ENCODE results near the gene THRAP3. TPM values are rescaled to one million over a fixed set of nuclear protein-coding genes. Genes with fewer than 3 reads are reported as not detected.
A peak's percentile ranks its signal among the peaks of the same experiment; 100 is the strongest.

The THRAP3 gene
- total and polyA plus RNA-seq, 2 experiments from 2014 or later = 61.5 to 95.2 TPM

DNA sequence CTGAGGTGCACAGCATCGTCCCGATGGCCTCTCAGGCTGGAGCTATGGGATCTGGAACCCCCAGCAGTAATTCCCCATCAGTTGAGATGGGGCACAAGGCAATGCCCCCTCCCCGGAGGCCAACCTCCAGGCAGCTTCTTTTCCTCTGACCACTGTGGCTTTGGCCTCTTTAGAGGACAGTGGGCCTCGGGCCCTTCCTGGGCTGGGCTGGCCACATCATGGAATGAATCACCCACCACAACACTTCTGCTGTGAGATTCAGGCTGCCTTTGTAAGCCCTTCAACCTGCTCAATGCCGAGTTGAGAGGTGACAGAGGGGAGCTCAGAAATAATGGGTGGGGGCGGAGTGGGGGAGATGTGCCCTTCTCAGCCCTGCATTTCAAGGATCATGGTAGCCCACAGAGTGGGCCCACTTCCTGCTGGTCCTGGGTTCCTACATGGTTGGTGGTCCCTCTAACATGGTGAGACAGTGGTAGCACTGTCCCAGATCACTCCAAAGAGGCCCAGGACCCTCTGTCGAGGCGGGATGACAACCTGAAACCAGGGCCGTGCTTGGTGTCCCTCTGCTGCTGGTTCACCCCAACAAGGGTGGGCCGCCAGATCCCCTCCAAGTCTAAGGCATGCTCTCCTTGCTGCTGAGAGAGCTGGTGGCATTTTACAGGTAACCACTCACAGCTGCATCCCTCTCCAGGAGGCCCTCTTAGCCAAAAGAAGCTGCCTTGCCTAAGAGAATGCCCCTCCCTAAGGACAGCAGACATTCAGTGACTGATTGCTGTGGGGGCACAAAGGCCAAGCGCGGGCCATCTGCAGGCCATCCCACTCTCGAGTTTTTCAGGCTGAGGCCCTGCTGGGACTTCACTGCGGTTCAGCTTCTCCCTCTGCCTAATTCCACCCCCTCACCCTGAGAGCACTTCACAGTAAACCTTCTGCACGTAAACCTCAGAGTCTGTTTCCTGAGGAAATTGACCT, 129.0 kb downstream of the THRAP3 start:
- Histone ChIP-seq H3F3A (ENCODE audit: insufficient read depth) (peaks cover 47% of the 10 kb centered on the region), H3K36me3 (ENCODE audit: low read depth) (peaks cover 17% of the 10 kb centered on the region; the same call in 1 of the 2 replicates), H2AFZ (no peak overlapping the region), H3K9me3 (ENCODE audit: low read depth) (no peaks in the 10 kb centered on the region), H3K9ac (peak overlapping the region; percentile 82), H3K27me3 (replicated peaks; ENCODE audit: insufficient read depth) (no peaks in the 10 kb centered on the region), H3K4me1 (ENCODE audit: insufficient read depth) (peaks cover 48% of the 10 kb centered on the region), H3K27ac (peak overlapping the region; percentile 98), H3K9me2 (ENCODE audit: insufficient read depth) (no peaks in the 10 kb centered on the region), H4K20me1 (ENCODE audit: insufficient read depth) (no peaks in the 10 kb centered on the region), H3K4me2 (ENCODE audit: unreplicated experiment) (peak overlapping the region; percentile 90), H3K4me3 (0 out of 2 replicates have a peak overlapping the region, but pooled peaks have one; percentile 10), H3K79me2 (ENCODE audit: insufficient read depth) (peaks cover 19% of the 10 kb centered on the region)
- TF ChIP-seq EZH2phosphoT487 (IDR thresholded peaks at IDR 0.05; ENCODE audit: insufficient read depth, low read depth) (no peak), EZH2 (IDR thresholded peaks at IDR 0.05; ENCODE audit: insufficient read depth, poor library complexity, severe bottlenecking) (no peak)
- WGBS, 2 experiments (ENCODE audit: low coverage in 1 of 2, low lambda C conversion rate in 2 of 2, missing lambda C conversion rate in 2 of 2) = 69 to 72% methylated on average over 15 of the region's 15 CpGs
- in situ Hi-C loops (cut with MboI) = no loop called here
- DNase-seq = peak; percentile 90

DNA sequence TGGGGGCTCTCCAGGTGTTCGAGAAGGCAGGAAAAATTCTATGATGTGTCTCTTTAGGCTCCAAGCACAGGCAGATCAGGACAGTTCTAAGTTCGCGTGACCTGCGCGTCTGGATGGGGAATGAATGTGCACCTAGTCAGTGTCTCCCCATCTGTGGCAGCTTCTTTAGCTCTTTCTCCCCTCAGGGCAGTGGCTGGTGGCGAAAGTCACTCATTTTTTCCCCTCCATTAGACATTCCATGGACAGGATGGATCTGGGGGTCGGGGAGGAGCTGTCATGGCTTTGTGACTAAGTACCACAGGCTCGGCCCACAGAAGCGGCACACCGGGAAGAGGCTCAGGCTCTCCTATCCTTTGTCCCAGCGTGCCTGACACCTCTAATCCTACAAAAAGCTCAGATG, 130.2 kb downstream of the THRAP3 start:
- H3K4me2 ChIP-seq (ENCODE audit: unreplicated experiment) = no peak overlapping the region
- in situ Hi-C loops (cut with MboI) = no loop called here
- H3F3A ChIP-seq (ENCODE audit: insufficient read depth) = peaks cover 40% of the 10 kb centered on the region
- H2AFZ ChIP-seq = no peak overlapping the region
- no peaks in the 10 kb centered on the region for H3K27me3 ChIP-seq (replicated peaks; ENCODE audit: insufficient read depth)
- peaks cover 25% of the 10 kb centered on the region for H3K79me2 ChIP-seq (ENCODE audit: insufficient read depth)
- H3K4me1 ChIP-seq (ENCODE audit: insufficient read depth) = peaks cover 43% of the 10 kb centered on the region
- H3K36me3 ChIP-seq (ENCODE audit: low read depth) = peaks cover 13% of the 10 kb centered on the region; the same call in 1 of the 2 replicates
- H3K9me3 ChIP-seq (ENCODE audit: low read depth) = no peaks in the 10 kb centered on the region
- no peaks in the 10 kb centered on the region for H3K9me2 ChIP-seq (ENCODE audit: insufficient read depth)
- no peak overlapping the region for H3K4me3 ChIP-seq
- DNase-seq = no peak
- H3K27ac ChIP-seq = no peak overlapping the region
- no peaks in the 10 kb centered on the region for H4K20me1 ChIP-seq (ENCODE audit: insufficient read depth)
- H3K9ac ChIP-seq = no peak overlapping the region
- 88 to 93% methylated on average over 11 of the region's 11 CpGs for WGBS, 2 experiments (ENCODE audit: low coverage in 1 of 2, low lambda C conversion rate in 2 of 2, missing lambda C conversion rate in 2 of 2)
- TF ChIP-seq EZH2phosphoT487 (IDR thresholded peaks at IDR 0.05; ENCODE audit: insufficient read depth, low read depth) (no peak), EZH2 (IDR thresholded peaks at IDR 0.05; ENCODE audit: insufficient read depth, poor library complexity, severe bottlenecking) (no peak)

Small RNA genes within 50 kb of the gene (small RNA-seq; reads per million reads assigned to genes)
- gene RN7SL131P (ENCODE audit: low read depth, low replicate concordance) (not detected), gene UBE2V2P4 (ENCODE audit: low read depth, low replicate concordance) (not detected)

Other genes with a start within 250 kb of the THRAP3 start
- gene TEKT2, start 140.3 kb upstream of the THRAP3 start, total RNA-seq (2014; rRNA removed; shearing (Covaris generic)) = not detected in 2 replicates
- gene TEKT2, start 140.3 kb upstream of the THRAP3 start, polyA plus RNA-seq (2016; fragmentation: Nextera tagmentation; extraction: Ambion mirVana) = not detected in 2 replicates
- 64.7 and 70.3 TPM in 2 replicates for gene ADPRS, start 135.6 kb upstream of the THRAP3 start, total RNA-seq (2014; rRNA removed; shearing (Covaris generic))
- 38.9 and 42.0 TPM in 2 replicates for gene ADPRS, start 135.6 kb upstream of the THRAP3 start, polyA plus RNA-seq (2016; fragmentation: Nextera tagmentation; extraction: Ambion mirVana)
- gene COL8A2, start 99.2 kb upstream of the THRAP3 start, total RNA-seq (2014; rRNA removed; shearing (Covaris generic)) = 30.5 and 33.1 TPM in 2 replicates
- gene COL8A2, start 99.2 kb upstream of the THRAP3 start, polyA plus RNA-seq (2016; fragmentation: Nextera tagmentation; extraction: Ambion mirVana) = 2.9 and 3.2 TPM in 2 replicates
- 101 and 112 TPM in 2 replicates for gene TRAPPC3, start 75.0 kb upstream of the THRAP3 start, total RNA-seq (2014; rRNA removed; shearing (Covaris generic))
- 134 and 135 TPM in 2 replicates for gene TRAPPC3, start 75.0 kb upstream of the THRAP3 start, polyA plus RNA-seq (2016; fragmentation: Nextera tagmentation; extraction: Ambion mirVana)
- 160 and 224 TPM in 2 replicates for gene MAP7D1, start 68.3 kb upstream of the THRAP3 start, total RNA-seq (2014; rRNA removed; shearing (Covaris generic))
- 34.8 and 35.8 TPM in 2 replicates for gene MAP7D1, start 68.3 kb upstream of the THRAP3 start, polyA plus RNA-seq (2016; fragmentation: Nextera tagmentation; extraction: Ambion mirVana)
- gene SH3D21, start 81.9 kb downstream of the THRAP3 start, total RNA-seq (2014; rRNA removed; shearing (Covaris generic)) = 5.6 and 14.4 TPM in 2 replicates
- gene SH3D21, start 81.9 kb downstream of the THRAP3 start, polyA plus RNA-seq (2016; fragmentation: Nextera tagmentation; extraction: Ambion mirVana) = 1.1 and 1.8 TPM in 2 replicates
- gene EVA1B, start 99.2 kb downstream of the THRAP3 start, total RNA-seq (2014; rRNA removed; shearing (Covaris generic)) = 294 and 328 TPM in 2 replicates
- 95.0 and 111 TPM in 2 replicates for gene EVA1B, start 99.2 kb downstream of the THRAP3 start, polyA plus RNA-seq (2016; fragmentation: Nextera tagmentation; extraction: Ambion mirVana)
- gene STK40, start 161.5 kb downstream of the THRAP3 start, total RNA-seq (2014; rRNA removed; shearing (Covaris generic)) = 11.1 and 16.4 TPM in 2 replicates
- gene STK40, start 161.5 kb downstream of the THRAP3 start, polyA plus RNA-seq (2016; fragmentation: Nextera tagmentation; extraction: Ambion mirVana) = 15.3 and 16.2 TPM in 2 replicates
- 4.6 and 10.4 TPM in 2 replicates for gene LSM10, start 173.5 kb downstream of the THRAP3 start, total RNA-seq (2014; rRNA removed; shearing (Covaris generic))
- 72.5 and 80.2 TPM in 2 replicates for gene LSM10, start 173.5 kb downstream of the THRAP3 start, polyA plus RNA-seq (2016; fragmentation: Nextera tagmentation; extraction: Ambion mirVana)
- gene OSCP1, start 226.0 kb downstream of the THRAP3 start, total RNA-seq (2014; rRNA removed; shearing (Covaris generic)) = 6.6 and 6.9 TPM in 2 replicates
- gene OSCP1, start 226.0 kb downstream of the THRAP3 start, polyA plus RNA-seq (2016; fragmentation: Nextera tagmentation; extraction: Ambion mirVana) = 9.9 and 10.2 TPM in 2 replicates
- gene MRPS15, start 239.9 kb downstream of the THRAP3 start, total RNA-seq (2014; rRNA removed; shearing (Covaris generic)) = 37.9 and 53.7 TPM in 2 replicates
- gene MRPS15, start 239.9 kb downstream of the THRAP3 start, polyA plus RNA-seq (2016; fragmentation: Nextera tagmentation; extraction: Ambion mirVana) = 103 and 107 TPM in 2 replicates

Measured in GM23248 (cell line).